Neural cell (in vitro differentiated cells): Measurements from ENCODE around the gene NCF4. TPM values are rescaled to one million over a fixed set of nuclear protein-coding genes. Genes with fewer than 3 reads are reported as not detected.

ENCODE experiments used
- H2AFZ ChIP-seq: fragments of 200-600, 300-800 bp; sonication (generic), shearing (Covaris generic); 2 replicates; pipeline ENCODE4 v1.6.0; 2014; ENCODE audit warnings: low read depth, mild to moderate bottlenecking, antibody characterized with exemption, low read length, moderate library complexity
- H3F3A ChIP-seq: fragments of 200-600 bp; shearing (Covaris generic); 2 replicates; pipeline ENCODE4 v1.6.1; 2016; ENCODE audit warnings: mild to moderate bottlenecking, moderate library complexity, mixed read lengths, antibody characterized with exemption, low read length; ENCODE audit not compliant: insufficient read depth, poor library complexity, severe bottlenecking
- H3K27ac ChIP-seq: fragments of 200-600, 300-800 bp; sonication (generic), shearing (Covaris generic); 2 replicates; pipeline ENCODE4 v1.5.1; 2014; ENCODE audit warnings: mild to moderate bottlenecking, low read length, moderate library complexity
- H3K27me3 ChIP-seq: fragments of 300-800, 200-600 bp; sonication (generic), shearing (Covaris generic); 2 replicates; pipeline ENCODE4 v1.6.0; 2014; ENCODE audit warnings: mild to moderate bottlenecking, low read depth, low read length, moderate library complexity; ENCODE audit not compliant: insufficient read depth
- H3K36me3 ChIP-seq: fragments of 300-800, 200-600 bp; sonication (generic), shearing (Covaris generic); 2 replicates; pipeline ENCODE4 v1.5.1; 2014; ENCODE audit warnings: mild to moderate bottlenecking, antibody characterized with exemption, low read length, moderate library complexity; ENCODE audit not compliant: insufficient read depth
- H3K4me2 ChIP-seq: fragments of 300-800, 200-600 bp; sonication (generic), shearing (Covaris generic); 2 replicates; pipeline ENCODE4 v1.6.0; 2014; ENCODE audit warnings: mild to moderate bottlenecking, low read length
- H3K4me3 ChIP-seq: fragments of 300-800, 200-600 bp; sonication (generic), shearing (Covaris generic); 2 replicates; pipeline ENCODE4 v1.5.1; 2014; ENCODE audit warnings: mild to moderate bottlenecking, low read length, moderate library complexity
- H3K79me2 ChIP-seq: fragments of 200-600 bp; shearing (Covaris generic); replicated peaks from 2 replicates; pipeline ENCODE4 v1.6.0; 2014; ENCODE audit warnings: mild to moderate bottlenecking, low read length, moderate library complexity; ENCODE audit not compliant: insufficient read depth
- H3K9ac ChIP-seq: fragments of 300-800, 200-600 bp; sonication (generic), shearing (Covaris generic); 2 replicates; pipeline ENCODE4 v1.6.1; 2016; ENCODE audit warnings: mild to moderate bottlenecking, low read length, mixed read lengths
- H3K9me2 ChIP-seq: fragments of 200-600 bp; shearing (Covaris generic); 2 replicates; pipeline ENCODE4 v1.6.1; 2016; ENCODE audit warnings: mild to moderate bottlenecking, low read length, mixed read lengths; ENCODE audit not compliant: insufficient read depth
- H3K9me3 ChIP-seq: fragments of 200-600, 300-800 bp; sonication (generic), shearing (Covaris generic); 2 replicates; pipeline ENCODE4 v1.6.1; 2016; ENCODE audit warnings: mild to moderate bottlenecking, mixed run types, low read length, moderate library complexity, mixed read lengths
- H4K20me1 ChIP-seq: fragments of 200-600 bp; shearing (Covaris generic); 2 replicates; pipeline ENCODE4 v1.6.1; 2016; ENCODE audit warnings: mild to moderate bottlenecking, mixed run types; ENCODE audit not compliant: insufficient read depth
- EZH2 ChIP-seq: fragments of 200-600, 300-800 bp; shearing (Covaris generic), sonication (generic); IDR thresholded peaks from 2 replicates; pipeline ENCODE4 v1.6.1; 2014; ENCODE audit warnings: antibody characterized with exemption, low read length, borderline replicate concordance, mild to moderate bottlenecking; ENCODE audit not compliant: insufficient read depth, poor library complexity, severe bottlenecking
- RAD21 ChIP-seq: fragments of 450-650 bp; conservative IDR thresholded peaks from 2 replicates; pipeline ENCODE4 v1.6.1; 2014; ENCODE audit warnings: antibody characterized with exemption, mild to moderate bottlenecking, moderate library complexity
- TAF1 ChIP-seq: IDR thresholded peaks from 2 replicates; pipeline ENCODE4 v1.6.1; 2012; ENCODE audit warnings: low read depth
- polyA plus RNA-seq: library from polyadenylated mRNA; depleted of rRNA; stranded (reverse); fragments of >200 nt; gene quantifications from 2 replicates; pipeline ENCODE4 v1.2.3, GENCODE V29; 2014
- TF ChIP-seq, protein P1 (sequence below): fragments of 450-650 bp; IDR thresholded peaks from 2 replicates; pipeline ENCODE4 v1.5.1; 2014; ENCODE audit warnings: antibody characterized with exemption, mild to moderate bottlenecking, moderate library complexity; ENCODE audit not compliant: poor library complexity, severe bottlenecking
- TF ChIP-seq, protein P2 (sequence below): IDR thresholded peaks from 2 replicates; pipeline ENCODE4 v1.6.1; 2012; ENCODE audit warnings: borderline replicate concordance

The NCF4 gene
- polyA plus RNA-seq, 1 donor from 2014 or later: not detected

DNA sequence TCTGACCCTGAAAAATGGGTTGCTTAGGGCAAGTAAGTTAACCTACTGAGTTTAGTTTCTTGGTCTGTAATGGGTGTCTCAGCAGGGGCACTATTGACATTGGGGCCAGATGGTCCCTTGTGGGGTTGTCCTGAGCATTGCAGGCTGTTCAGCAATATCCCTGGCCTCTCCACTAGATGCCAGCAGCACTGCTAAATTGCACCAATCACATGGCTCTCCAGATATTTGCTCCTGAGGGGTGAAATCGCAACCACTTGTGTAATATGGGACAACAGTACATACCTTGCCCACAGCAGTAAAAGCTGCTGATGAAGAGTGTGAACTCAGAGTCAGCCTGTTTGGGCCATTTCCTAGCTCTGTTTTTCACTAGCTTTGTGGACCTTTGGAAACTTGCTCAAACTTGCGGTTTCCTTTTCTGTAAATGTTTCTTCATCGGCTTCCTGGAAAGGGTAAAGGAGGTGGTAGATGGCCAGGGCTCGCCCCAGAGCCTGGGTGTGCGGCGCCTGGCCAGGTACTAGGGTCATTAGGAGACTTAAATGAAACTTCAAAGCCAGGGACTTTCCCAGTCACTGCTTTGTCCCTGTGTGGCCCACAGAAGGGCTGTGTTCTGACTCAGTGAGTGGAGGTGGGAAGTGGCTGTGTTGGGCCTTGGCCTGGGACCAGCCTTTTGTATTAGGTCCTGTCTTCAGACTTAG, 13.0 kb downstream of the NCF4 start:
- H3F3A ChIP-seq: no peaks in the 10 kb centered on the region
- H3K27me3 ChIP-seq: no peaks in the 10 kb centered on the region
- no peaks in the 10 kb centered on the region for H3K36me3 ChIP-seq
- H2AFZ ChIP-seq: no peak overlapping the region
- no peaks in the 10 kb centered on the region for H3K9me2 ChIP-seq
- TF ChIP-seq EZH2 (no peak), TAF1 (no peak)
- TF ChIP-seq, protein P1, sequence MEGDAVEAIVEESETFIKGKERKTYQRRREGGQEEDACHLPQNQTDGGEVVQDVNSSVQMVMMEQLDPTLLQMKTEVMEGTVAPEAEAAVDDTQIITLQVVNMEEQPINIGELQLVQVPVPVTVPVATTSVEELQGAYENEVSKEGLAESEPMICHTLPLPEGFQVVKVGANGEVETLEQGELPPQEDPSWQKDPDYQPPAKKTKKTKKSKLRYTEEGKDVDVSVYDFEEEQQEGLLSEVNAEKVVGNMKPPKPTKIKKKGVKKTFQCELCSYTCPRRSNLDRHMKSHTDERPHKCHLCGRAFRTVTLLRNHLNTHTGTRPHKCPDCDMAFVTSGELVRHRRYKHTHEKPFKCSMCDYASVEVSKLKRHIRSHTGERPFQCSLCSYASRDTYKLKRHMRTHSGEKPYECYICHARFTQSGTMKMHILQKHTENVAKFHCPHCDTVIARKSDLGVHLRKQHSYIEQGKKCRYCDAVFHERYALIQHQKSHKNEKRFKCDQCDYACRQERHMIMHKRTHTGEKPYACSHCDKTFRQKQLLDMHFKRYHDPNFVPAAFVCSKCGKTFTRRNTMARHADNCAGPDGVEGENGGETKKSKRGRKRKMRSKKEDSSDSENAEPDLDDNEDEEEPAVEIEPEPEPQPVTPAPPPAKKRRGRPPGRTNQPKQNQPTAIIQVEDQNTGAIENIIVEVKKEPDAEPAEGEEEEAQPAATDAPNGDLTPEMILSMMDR: peak; percentile 33
- TF ChIP-seq, protein P2, sequence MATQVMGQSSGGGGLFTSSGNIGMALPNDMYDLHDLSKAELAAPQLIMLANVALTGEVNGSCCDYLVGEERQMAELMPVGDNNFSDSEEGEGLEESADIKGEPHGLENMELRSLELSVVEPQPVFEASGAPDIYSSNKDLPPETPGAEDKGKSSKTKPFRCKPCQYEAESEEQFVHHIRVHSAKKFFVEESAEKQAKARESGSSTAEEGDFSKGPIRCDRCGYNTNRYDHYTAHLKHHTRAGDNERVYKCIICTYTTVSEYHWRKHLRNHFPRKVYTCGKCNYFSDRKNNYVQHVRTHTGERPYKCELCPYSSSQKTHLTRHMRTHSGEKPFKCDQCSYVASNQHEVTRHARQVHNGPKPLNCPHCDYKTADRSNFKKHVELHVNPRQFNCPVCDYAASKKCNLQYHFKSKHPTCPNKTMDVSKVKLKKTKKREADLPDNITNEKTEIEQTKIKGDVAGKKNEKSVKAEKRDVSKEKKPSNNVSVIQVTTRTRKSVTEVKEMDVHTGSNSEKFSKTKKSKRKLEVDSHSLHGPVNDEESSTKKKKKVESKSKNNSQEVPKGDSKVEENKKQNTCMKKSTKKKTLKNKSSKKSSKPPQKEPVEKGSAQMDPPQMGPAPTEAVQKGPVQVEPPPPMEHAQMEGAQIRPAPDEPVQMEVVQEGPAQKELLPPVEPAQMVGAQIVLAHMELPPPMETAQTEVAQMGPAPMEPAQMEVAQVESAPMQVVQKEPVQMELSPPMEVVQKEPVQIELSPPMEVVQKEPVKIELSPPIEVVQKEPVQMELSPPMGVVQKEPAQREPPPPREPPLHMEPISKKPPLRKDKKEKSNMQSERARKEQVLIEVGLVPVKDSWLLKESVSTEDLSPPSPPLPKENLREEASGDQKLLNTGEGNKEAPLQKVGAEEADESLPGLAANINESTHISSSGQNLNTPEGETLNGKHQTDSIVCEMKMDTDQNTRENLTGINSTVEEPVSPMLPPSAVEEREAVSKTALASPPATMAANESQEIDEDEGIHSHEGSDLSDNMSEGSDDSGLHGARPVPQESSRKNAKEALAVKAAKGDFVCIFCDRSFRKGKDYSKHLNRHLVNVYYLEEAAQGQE: no peak
- no peaks in the 10 kb centered on the region for H3K9me3 ChIP-seq
- no peak overlapping the region for H3K27ac ChIP-seq
- no peaks in the 10 kb centered on the region for H4K20me1 ChIP-seq
- H3K4me2 ChIP-seq: no peak overlapping the region
- no peak overlapping the region for H3K9ac ChIP-seq
- no peaks in the 10 kb centered on the region for H3K79me2 ChIP-seq
- no peak overlapping the region for H3K4me3 ChIP-seq

DNA sequence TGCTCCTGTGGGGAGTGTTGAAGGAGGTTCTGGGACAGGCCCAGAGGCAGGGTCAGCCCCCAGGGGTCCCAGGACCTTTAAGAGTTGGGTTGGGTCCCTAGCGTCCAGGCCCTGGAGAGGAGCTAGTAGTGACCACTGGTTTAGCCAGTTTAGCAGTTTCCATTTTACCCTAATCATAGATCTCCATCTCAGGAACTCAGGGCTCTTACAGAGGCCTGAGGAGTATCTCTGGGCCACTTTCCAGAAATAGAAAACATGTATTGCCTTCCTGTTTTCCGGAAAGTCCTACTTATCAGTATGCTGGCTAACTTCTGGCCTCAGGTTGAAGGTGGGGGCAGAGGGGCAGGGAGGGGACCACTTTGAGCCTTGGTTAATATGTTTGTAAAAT, 13.5 kb downstream of the NCF4 start:
- no peak overlapping the region for H3K9ac ChIP-seq
- no peaks in the 10 kb centered on the region for H3K79me2 ChIP-seq
- no peaks in the 10 kb centered on the region for H3K36me3 ChIP-seq
- TF ChIP-seq RAD21: no peak
- TF ChIP-seq TAF1: no peak
- H3K4me3 ChIP-seq: no peak overlapping the region
- no peaks in the 10 kb centered on the region for H3K27me3 ChIP-seq
- no peaks in the 10 kb centered on the region for H4K20me1 ChIP-seq
- H3F3A ChIP-seq: no peaks in the 10 kb centered on the region
- H3K9me2 ChIP-seq: no peaks in the 10 kb centered on the region
- no peaks in the 10 kb centered on the region for H3K9me3 ChIP-seq
- no peak overlapping the region for H3K27ac ChIP-seq
- H3K4me2 ChIP-seq: no peak overlapping the region
- no peak overlapping the region for H2AFZ ChIP-seq

DNA sequence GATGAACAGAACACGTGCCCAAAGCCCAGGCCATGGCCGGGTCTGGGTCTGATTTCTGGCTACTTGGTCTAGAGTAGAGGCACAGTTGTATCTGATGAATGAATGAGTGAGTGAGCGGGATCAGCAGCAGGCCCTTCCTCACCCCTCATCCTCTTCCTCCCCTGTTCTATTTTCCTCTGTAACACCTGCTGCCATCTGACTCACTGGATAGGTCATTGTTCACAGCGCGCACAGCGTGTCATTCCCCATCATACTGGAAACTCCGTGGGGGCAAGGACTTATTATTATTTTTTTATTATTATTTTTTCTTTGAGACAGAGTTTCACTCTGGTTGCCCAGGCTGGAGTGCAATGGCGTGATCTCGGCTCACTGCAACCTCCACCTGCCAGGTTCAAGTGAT, 13.9 kb downstream of the NCF4 start:
- H4K20me1 ChIP-seq: no peaks in the 10 kb centered on the region
- no peak overlapping the region for H3K4me3 ChIP-seq
- H3K36me3 ChIP-seq: no peaks in the 10 kb centered on the region
- no peak overlapping the region for H2AFZ ChIP-seq
- no peak overlapping the region for H3K9ac ChIP-seq
- H3K9me2 ChIP-seq: no peaks in the 10 kb centered on the region
- H3K9me3 ChIP-seq: no peaks in the 10 kb centered on the region
- TF ChIP-seq TAF1: no peak
- TF ChIP-seq, protein P1: no peak
- TF ChIP-seq, protein P2: no peak
- no peak overlapping the region for H3K4me2 ChIP-seq
- H3K27ac ChIP-seq: no peak overlapping the region
- H3F3A ChIP-seq: no peaks in the 10 kb centered on the region
- H3K27me3 ChIP-seq: no peaks in the 10 kb centered on the region
- no peaks in the 10 kb centered on the region for H3K79me2 ChIP-seq
